Putamen (tissue), 1 donor: ENCODE results near the gene PET117.
"Not testable (repeated sequence)": the region's sequence is repeated elsewhere in the genome, so short reads cannot be mapped to it uniquely, and the experiment has no call there.

Experiments used
- DNase-seq: peaks from one replicate; pipeline ENCODE4 v3.0.0-alpha.2; 2016; ENCODE audit warnings: low spot score

The PET117 gene

GRCh38 chr20:18164356-18164755 is 26.7 kb downstream of the PET117 start:
- DNase-seq, result no peak

GRCh38 chr20:18165553-18165952 is 27.9 kb downstream of the PET117 start:
- DNase-seq, result no peak

- DNase-seq, result no peak
Measured at GRCh38 chr20:18166241-18166881, 28.7 kb downstream of the PET117 start.

GRCh38 chr20:18166950-18167349 is 29.3 kb downstream of the PET117 start:
- no peak for DNase-seq

GRCh38 chr20:18172379-18172778 is 34.7 kb downstream of the PET117 start:
- no peak for DNase-seq

GRCh38 chr20:18174906-18175683 is 37.4 kb downstream of the PET117 start:
- DNase-seq, result no peak

GRCh38 chr20:18176318-18176785 is 38.7 kb downstream of the PET117 start:
- DNase-seq, result no peak

GRCh38 chr20:18180366-18180765 is 42.7 kb downstream of the PET117 start:
- not testable (repeated sequence) for DNase-seq

- no peak for DNase-seq
Measured at GRCh38 chr20:18180815-18181214, 43.2 kb downstream of the PET117 start.

- no peak for DNase-seq
Measured at GRCh38 chr20:18187020-18187419, 49.4 kb downstream of the PET117 start.

GRCh38 chr20:18188434-18188833 is 50.8 kb downstream of the PET117 start:
- no peak for DNase-seq

GRCh38 chr20:18190338-18191233 is 52.9 kb downstream of the PET117 start:
- no peak for DNase-seq

- no peak for DNase-seq
Measured at GRCh38 chr20:18191306-18191705, 53.6 kb downstream of the PET117 start.
